HepG2 (cell line): ENCODE measurements around the gene COMMD1. TPM values are rescaled to one million over a fixed set of nuclear protein-coding genes. Genes with fewer than 3 reads are reported as not detected.

Source experiments
- AKAP8 ChIP-seq: sonication (generic); formaldehyde crosslinking; IDR thresholded peaks from 2 replicates; pipeline ENCODE4 v1.5.1; 2020; ENCODE audit warnings: mild to moderate bottlenecking, missing genetic modification reagents
- CHD4 ChIP-seq: fragments of 200-600 bp; sonication (generic); IDR thresholded peaks from 2 replicates; pipeline ENCODE4 v1.7.0; 2017; ENCODE audit warnings: mild to moderate bottlenecking, low read length, borderline replicate concordance
- FOXP1 ChIP-seq, 2 experiments: fragments of 450-650 bp in 1 of 2; IDR thresholded peaks; 2 replicates each; pipeline ENCODE4 v1.6.1; 2017 to 2018; ENCODE audit warnings: antibody characterized with exemption in 1 of 2
- HOXA3 ChIP-seq: sonication (generic); formaldehyde crosslinking; IDR thresholded peaks from 2 replicates; pipeline ENCODE4 v1.5.0; 2020; ENCODE audit warnings: missing genetic modification reagents
- IKZF1 ChIP-seq: fragments of 450-650 bp; IDR thresholded peaks from 2 replicates; pipeline ENCODE4 v1.7.1; 2016
- KDM5B ChIP-seq: sonication (generic); formaldehyde crosslinking; IDR thresholded peaks from 2 replicates; pipeline ENCODE4 v1.4.0; 2020; ENCODE audit warnings: missing genetic modification reagents, mild to moderate bottlenecking, borderline replicate concordance
- MTF2 ChIP-seq: sonication (generic); formaldehyde crosslinking; IDR thresholded peaks from 2 replicates; pipeline ENCODE4 v1.5.0; 2020; ENCODE audit warnings: missing genetic modification reagents, borderline replicate concordance
- RBM39 ChIP-seq: fragments of 200-400 bp; formaldehyde crosslinking; IDR thresholded peaks from one replicate; pipeline ENCODE4 v1.6.1; 2018; ENCODE audit warnings: antibody characterized with exemption, mild to moderate bottlenecking, low read depth, low read length; ENCODE audit not compliant: poor library complexity, severe bottlenecking
- RNF2 ChIP-seq: fragments of 450-650 bp; conservative IDR thresholded peaks from 2 replicates; pipeline ENCODE4 v1.6.1; 2016; ENCODE audit warnings: low read depth
- ZC3H4 ChIP-seq: sonication (generic); formaldehyde crosslinking; IDR thresholded peaks from 2 replicates; pipeline ENCODE4 v1.4.0; 2020; ENCODE audit warnings: missing genetic modification reagents, borderline replicate concordance
- ZNF317 ChIP-seq: sonication (generic); formaldehyde crosslinking; IDR thresholded peaks from 2 replicates; pipeline ENCODE4 v1.5.0; 2020; ENCODE audit warnings: mild to moderate bottlenecking, missing genetic modification reagents
- ZNF782 ChIP-seq: sonication (generic); formaldehyde crosslinking; IDR thresholded peaks from 2 replicates; pipeline ENCODE4 v1.4.0; 2020; ENCODE audit warnings: missing genetic modification reagents, mild to moderate bottlenecking, borderline replicate concordance
- ZSCAN12 ChIP-seq: sonication (generic); formaldehyde crosslinking; IDR thresholded peaks from 2 replicates; pipeline ENCODE4 v1.9.0; 2021; ENCODE audit warnings: mild to moderate bottlenecking, missing genetic modification reagents
- ZSCAN31 ChIP-seq: sonication (generic); formaldehyde crosslinking; IDR thresholded peaks from 2 replicates; pipeline ENCODE4 v1.5.0; 2020; ENCODE audit warnings: low read depth, mild to moderate bottlenecking, missing genetic modification reagents
- polyA plus RNA-seq, 8 experiments: library from polyadenylated mRNA; depleted of rRNA in 3 of 8; stranded (reverse) in 7 of 8; unstranded in 1 of 8; fragments of >200 nt; fragmentation: Illumina TruSeq in 4 of 8; extraction: Trizol in 4 of 8; gene quantifications; 2 replicates each; pipeline versions ENCODE4 v1.2.1 to v1.2.3, GENCODE V29; 2011 to 2016; ENCODE audit warnings: low read depth in 4 of 8, missing spikeins in 1 of 8, mixed read lengths in 1 of 8; ENCODE audit not compliant: insufficient read depth in 1 of 8
- total RNA-seq, 5 experiments: library from RNA; depleted of rRNA; stranded (reverse); fragments of >200 nt; fragmentation: Illumina TruSeq; extraction: Trizol; gene quantifications; 2 replicates each; pipeline ENCODE4 v1.2.3, GENCODE V29; 2016; ENCODE audit warnings: low read depth in 1 of 5
- TF ChIP-seq, protein P1 (sequence below): sonication (generic); formaldehyde crosslinking; IDR thresholded peaks from 2 replicates; pipeline ENCODE4 v1.4.0; 2020; ENCODE audit warnings: mild to moderate bottlenecking, missing genetic modification reagents
- TF ChIP-seq, protein P2 (sequence below): fragments of 450-650 bp; IDR thresholded peaks from 2 replicates; pipeline ENCODE4 v1.6.1; 2017
- TF ChIP-seq, protein P3 (sequence below): sonication (generic); formaldehyde crosslinking; IDR thresholded peaks from 2 replicates; pipeline ENCODE4 v1.4.0; 2020; ENCODE audit warnings: missing genetic modification reagents
- TF ChIP-seq, protein P4 (sequence below): sonication (generic); formaldehyde crosslinking; IDR thresholded peaks from 2 replicates; pipeline ENCODE4 v1.8.1; 2023; ENCODE audit warnings: mild to moderate bottlenecking, missing genetic modification reagents, borderline replicate concordance
- TF ChIP-seq, protein P5 (sequence below): sonication (generic); formaldehyde crosslinking; IDR thresholded peaks from 2 replicates; pipeline ENCODE4 v1.5.0; 2020; ENCODE audit warnings: mild to moderate bottlenecking, missing genetic modification reagents, borderline replicate concordance

The COMMD1 gene
- total and polyA plus RNA-seq, 2 of the 13 experiments (the other 11 are each of a cell fraction or from before 2014, with no cell fraction given), result 25.7 to 105 TPM

DNA sequence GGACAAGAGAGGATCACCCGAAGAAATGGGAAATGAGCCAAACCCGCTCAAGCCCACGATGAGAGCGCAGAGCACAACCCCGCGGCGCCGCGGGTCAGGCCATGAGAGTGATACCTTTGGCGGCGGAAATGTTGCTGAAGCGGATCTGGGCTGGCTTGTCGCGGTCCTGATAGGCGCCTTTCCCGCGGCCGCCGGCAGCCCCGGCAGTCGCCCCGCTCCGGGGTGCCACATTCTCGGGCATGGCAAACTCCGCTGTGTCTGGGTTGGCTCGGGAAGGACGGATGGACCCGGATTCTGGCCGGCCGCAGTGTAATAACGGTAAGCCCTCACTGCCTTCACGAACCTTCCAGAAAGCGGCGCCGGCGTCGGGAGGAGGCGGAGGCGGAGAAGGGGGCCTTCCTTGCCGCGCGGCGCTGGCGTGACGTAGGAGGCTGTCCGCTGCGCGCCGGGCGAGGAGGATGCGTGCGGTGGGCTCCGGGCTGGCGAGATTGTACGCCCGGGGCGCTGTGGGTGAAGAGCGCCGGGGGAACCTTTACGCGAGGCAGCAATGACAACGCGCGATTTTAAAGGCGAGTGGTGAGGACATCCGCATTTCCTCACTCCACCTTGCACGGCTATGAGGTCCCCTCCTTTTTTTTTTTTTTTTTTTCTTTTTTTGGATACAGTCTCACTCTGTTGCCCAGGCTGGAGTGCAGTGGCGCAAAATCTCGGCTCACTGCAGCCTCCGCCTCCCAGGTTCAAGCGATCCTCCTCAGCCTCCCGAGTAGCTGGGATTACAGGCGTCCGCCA is 17.0 kb upstream of the COMMD1 start, which contains the start of gene CCT4 (continued):
- TF ChIP-seq, protein P1, sequence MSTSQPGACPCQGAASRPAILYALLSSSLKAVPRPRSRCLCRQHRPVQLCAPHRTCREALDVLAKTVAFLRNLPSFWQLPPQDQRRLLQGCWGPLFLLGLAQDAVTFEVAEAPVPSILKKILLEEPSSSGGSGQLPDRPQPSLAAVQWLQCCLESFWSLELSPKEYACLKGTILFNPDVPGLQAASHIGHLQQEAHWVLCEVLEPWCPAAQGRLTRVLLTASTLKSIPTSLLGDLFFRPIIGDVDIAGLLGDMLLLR (CRISPR knock-in tag), result no peak
- TF ChIP-seq, protein P2, sequence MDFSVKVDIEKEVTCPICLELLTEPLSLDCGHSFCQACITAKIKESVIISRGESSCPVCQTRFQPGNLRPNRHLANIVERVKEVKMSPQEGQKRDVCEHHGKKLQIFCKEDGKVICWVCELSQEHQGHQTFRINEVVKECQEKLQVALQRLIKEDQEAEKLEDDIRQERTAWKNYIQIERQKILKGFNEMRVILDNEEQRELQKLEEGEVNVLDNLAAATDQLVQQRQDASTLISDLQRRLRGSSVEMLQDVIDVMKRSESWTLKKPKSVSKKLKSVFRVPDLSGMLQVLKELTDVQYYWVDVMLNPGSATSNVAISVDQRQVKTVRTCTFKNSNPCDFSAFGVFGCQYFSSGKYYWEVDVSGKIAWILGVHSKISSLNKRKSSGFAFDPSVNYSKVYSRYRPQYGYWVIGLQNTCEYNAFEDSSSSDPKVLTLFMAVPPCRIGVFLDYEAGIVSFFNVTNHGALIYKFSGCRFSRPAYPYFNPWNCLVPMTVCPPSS, result no peak
- TF ChIP-seq CHD4, result no peak; the same call in 1 of the 2 replicates
- peak; percentile 93 for TF ChIP-seq MTF2
- TF ChIP-seq, protein P3, sequence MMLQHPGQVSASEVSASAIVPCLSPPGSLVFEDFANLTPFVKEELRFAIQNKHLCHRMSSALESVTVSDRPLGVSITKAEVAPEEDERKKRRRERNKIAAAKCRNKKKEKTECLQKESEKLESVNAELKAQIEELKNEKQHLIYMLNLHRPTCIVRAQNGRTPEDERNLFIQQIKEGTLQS, result peak; percentile 13; the same call in 1 of the 2 replicates
- no peak for TF ChIP-seq FOXP1 (IDR thresholded peaks at IDR 0.05)
- peak; percentile 35; the same call in 1 of the 2 replicates for TF ChIP-seq FOXP1 (CRISPR knock-in tag; IDR thresholded peaks at IDR 0.05)
- no peak for TF ChIP-seq IKZF1
- no peak for TF ChIP-seq ZSCAN12 (CRISPR knock-in tag)
- TF ChIP-seq RNF2, result peak; percentile 75
- peak; percentile 87; the same call in 1 of the 2 replicates for TF ChIP-seq AKAP8 (CRISPR knock-in tag)
- no peak for TF ChIP-seq ZC3H4 (CRISPR knock-in tag)
- TF ChIP-seq ZNF317, result peak; percentile 78
- TF ChIP-seq RBM39, result peak; percentile 99
- TF ChIP-seq ZNF782 (CRISPR knock-in tag), result peak; percentile 95
- TF ChIP-seq, protein P4, sequence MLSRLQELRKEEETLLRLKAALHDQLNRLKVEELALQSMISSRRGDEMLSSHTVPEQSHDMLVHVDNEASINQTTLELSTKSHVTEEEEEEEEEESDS (CRISPR knock-in tag), result peak; percentile 27; the same call in 1 of the 2 replicates
- TF ChIP-seq, protein P5, sequence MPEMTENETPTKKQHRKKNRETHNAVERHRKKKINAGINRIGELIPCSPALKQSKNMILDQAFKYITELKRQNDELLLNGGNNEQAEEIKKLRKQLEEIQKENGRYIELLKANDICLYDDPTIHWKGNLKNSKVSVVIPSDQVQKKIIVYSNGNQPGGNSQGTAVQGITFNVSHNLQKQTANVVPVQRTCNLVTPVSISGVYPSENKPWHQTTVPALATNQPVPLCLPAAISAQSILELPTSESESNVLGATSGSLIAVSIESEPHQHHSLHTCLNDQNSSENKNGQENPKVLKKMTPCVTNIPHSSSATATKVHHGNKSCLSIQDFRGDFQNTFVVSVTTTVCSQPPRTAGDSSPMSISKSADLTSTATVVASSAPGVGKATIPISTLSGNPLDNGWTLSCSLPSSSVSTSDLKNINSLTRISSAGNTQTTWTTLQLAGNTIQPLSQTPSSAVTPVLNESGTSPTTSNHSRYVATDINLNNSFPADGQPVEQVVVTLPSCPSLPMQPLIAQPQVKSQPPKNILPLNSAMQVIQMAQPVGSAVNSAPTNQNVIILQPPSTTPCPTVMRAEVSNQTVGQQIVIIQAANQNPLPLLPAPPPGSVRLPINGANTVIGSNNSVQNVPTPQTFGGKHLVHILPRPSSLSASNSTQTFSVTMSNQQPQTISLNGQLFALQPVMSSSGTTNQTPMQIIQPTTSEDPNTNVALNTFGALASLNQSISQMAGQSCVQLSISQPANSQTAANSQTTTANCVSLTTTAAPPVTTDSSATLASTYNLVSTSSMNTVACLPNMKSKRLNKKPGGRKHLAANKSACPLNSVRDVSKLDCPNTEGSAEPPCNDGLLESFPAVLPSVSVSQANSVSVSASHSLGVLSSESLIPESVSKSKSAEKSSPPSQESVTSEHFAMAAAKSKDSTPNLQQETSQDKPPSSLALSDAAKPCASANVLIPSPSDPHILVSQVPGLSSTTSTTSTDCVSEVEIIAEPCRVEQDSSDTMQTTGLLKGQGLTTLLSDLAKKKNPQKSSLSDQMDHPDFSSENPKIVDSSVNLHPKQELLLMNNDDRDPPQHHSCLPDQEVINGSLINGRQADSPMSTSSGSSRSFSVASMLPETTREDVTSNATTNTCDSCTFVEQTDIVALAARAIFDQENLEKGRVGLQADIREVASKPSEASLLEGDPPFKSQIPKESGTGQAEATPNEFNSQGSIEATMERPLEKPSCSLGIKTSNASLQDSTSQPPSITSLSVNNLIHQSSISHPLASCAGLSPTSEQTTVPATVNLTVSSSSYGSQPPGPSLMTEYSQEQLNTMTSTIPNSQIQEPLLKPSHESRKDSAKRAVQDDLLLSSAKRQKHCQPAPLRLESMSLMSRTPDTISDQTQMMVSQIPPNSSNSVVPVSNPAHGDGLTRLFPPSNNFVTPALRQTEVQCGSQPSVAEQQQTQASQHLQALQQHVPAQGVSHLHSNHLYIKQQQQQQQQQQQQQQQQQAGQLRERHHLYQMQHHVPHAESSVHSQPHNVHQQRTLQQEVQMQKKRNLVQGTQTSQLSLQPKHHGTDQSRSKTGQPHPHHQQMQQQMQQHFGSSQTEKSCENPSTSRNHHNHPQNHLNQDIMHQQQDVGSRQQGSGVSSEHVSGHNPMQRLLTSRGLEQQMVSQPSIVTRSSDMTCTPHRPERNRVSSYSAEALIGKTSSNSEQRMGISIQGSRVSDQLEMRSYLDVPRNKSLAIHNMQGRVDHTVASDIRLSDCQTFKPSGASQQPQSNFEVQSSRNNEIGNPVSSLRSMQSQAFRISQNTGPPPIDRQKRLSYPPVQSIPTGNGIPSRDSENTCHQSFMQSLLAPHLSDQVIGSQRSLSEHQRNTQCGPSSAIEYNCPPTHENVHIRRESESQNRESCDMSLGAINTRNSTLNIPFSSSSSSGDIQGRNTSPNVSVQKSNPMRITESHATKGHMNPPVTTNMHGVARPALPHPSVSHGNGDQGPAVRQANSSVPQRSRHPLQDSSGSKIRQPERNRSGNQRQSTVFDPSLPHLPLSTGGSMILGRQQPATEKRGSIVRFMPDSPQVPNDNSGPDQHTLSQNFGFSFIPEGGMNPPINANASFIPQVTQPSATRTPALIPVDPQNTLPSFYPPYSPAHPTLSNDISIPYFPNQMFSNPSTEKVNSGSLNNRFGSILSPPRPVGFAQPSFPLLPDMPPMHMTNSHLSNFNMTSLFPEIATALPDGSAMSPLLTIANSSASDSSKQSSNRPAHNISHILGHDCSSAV (CRISPR knock-in tag), result peak; percentile 81; the same call in 1 of the 2 replicates
- TF ChIP-seq KDM5B (CRISPR knock-in tag), result peak; percentile 98
- peak; percentile 98 for TF ChIP-seq HOXA3 (CRISPR knock-in tag)
- TF ChIP-seq ZSCAN31, result peak; percentile 97
